ENCODE data around the gene DNM2.
A peak's percentile ranks its signal among the peaks of the same experiment; 100 is the strongest.
"Not testable (repeated sequence)": the region's sequence is repeated elsewhere in the genome, so short reads cannot be mapped to it uniquely, and the experiment has no call there.

DNM2 gene

GRCh38 chr19:10870955-10871603, 153.2 kb downstream of the DNM2 start, which contains the start of gene CARM1:
CARM1 (plus strand) TSS chr19:10871553; CDS start chr19:10871703, 150 bp downstream.
- peak; percentile 99 for DNase-seq

DNA sequence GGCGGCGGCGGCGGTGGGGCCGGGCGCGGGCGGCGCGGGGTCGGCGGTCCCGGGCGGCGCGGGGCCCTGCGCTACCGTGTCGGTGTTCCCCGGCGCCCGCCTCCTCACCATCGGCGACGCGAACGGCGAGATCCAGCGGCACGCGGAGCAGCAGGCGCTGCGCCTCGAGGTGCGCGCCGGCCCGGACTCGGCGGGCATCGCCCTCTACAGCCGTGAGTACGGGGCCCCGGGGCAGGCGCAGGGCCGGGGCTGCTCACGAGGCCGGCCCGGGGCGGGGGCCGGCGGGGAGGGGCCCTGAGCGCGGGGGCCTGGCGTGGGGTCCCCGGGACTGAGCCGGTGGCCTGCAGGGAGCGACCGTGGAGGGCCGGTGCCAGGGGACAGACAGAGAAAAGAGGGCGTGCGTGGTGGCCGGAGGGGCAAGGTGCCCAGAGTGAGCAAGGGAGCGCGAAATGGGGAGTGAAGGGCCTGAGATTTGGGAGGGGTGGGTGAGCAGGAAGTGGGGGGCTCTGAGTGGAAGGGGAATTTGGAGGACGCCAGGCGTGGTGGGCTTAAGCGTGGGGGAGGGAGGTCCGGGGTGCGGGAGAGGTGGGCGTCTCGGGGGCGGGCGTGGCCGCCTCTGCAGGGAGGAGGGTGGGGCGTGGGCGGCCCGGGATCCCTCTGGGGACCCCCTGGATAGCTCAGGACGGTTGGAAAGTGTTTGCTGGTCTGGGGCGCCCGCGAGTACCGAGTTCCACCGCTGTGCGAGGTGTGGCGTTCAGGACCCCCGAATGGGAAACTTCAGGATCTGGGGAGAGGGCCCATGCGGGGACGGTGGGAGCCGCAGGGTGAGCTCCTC, 154.0 kb downstream of the DNM2 start:
- peak; percentile 61 for DNase-seq

GRCh38 chr19:10872546-10873107, 154.7 kb downstream of the DNM2 start:
- no peak for DNase-seq

DNA sequence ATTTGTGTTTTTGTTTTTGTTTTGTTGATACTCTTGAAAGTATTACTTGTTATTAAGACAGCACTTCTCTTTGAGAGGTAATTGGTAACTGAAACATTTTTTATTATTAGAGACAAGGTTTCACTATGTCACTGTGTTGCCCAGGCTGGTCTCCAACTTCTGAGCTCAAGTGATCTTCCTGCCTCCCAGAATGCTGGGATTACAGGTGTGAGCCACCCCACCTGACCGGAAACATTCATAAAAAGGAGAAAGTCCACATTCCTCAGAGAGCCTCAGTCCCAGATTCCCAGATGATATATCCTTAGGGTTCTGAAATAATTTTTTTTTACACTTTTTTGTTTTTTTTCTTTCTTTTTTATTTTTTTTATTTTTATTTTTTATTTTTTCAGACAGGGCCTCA, 156.1 kb downstream of the DNM2 start:
- no peak for DNase-seq

GRCh38 chr19:10876459-10877240, 158.8 kb downstream of the DNM2 start:
- DNase-seq = no peak

DNA sequence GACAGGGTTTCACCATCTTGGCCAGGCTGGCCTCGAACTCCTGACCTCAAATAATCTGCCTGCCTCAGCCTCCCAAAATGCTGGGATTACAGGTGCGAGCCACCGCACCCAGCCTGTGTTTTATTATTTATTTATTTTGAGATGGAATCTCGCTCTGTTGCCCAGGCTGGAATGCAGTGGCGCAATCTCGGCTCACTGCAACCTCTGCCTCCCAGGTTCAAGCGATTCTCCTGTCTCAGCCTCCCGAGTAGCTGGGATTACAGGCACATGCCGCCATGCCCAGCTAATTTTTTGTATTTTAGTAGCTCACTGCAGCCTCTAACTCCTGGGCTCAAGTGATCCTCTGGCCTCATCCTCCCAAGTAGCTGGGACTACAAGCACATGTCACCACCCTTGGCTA, 159.7 kb downstream of the DNM2 start:
- not testable (repeated sequence) for DNase-seq

DNA sequence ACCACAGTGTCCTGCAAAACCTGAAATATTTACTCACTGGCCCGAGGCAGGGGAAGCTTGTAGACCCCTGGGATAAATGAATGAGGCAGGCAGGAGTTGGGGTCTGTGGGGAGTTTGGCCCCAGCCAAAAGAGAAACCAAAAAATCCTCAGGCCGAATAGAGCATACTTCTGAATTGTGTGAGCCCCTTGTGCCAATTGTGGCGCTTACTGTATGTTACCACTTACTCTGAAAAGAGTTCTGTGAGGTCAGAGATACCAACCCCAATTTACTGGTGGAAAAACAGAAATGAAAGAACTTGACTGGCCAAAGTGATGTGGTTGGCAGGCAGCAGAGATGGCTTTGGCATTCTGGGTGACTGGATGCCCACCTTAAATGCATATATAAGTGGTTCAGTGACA, 160.4 kb downstream of the DNM2 start:
- DNase-seq = no peak
